Smooth muscle cell (in vitro differentiated cells): Measurements from ENCODE around the gene SRGAP1. TPM values are rescaled to one million over a fixed set of nuclear protein-coding genes. Genes with fewer than 3 reads are reported as not detected.

Experiments used
- DNase-seq: peaks from one replicate; lab custom pipeline; 2025; ENCODE audit not compliant: unreplicated experiment; lab: John Stamatoyannopoulos, UW
- H2AFZ ChIP-seq: fragments of 200-600 bp; sonication (generic); 2 replicates; pipeline ENCODE4 v1.6.0; 2016; ENCODE audit warnings: antibody characterized with exemption, low read depth, mild to moderate bottlenecking
- H3F3A ChIP-seq: fragments of 200-600 bp; sonication (generic); 2 replicates; pipeline ENCODE4 v1.6.0; 2017; ENCODE audit warnings: antibody characterized with exemption, low read depth
- H3K27ac ChIP-seq: fragments of 200-600 bp; sonication (generic); 2 replicates; pipeline ENCODE4 v1.5.1; 2016; ENCODE audit warnings: low read depth, mild to moderate bottlenecking
- H3K27me3 ChIP-seq: fragments of 200-600 bp; sonication (generic); 2 replicates; pipeline ENCODE4 v1.6.1; 2016; ENCODE audit warnings: low read depth, mild to moderate bottlenecking
- H3K36me3 ChIP-seq: fragments of 200-600 bp; sonication (generic); 2 replicates; pipeline ENCODE4 v1.5.1; 2016; ENCODE audit warnings: low read depth
- H3K4me1 ChIP-seq: fragments of 200-600 bp; sonication (generic); 2 replicates; pipeline ENCODE4 v1.5.1; 2016; ENCODE audit warnings: low read depth
- H3K4me2 ChIP-seq: fragments of 200-600 bp; sonication (generic); 2 replicates; pipeline ENCODE4 v1.6.0; 2016; ENCODE audit warnings: mild to moderate bottlenecking
- H3K4me3 ChIP-seq: fragments of 200-600 bp; sonication (generic); 2 replicates; pipeline ENCODE4 v1.5.1; 2016; ENCODE audit warnings: mild to moderate bottlenecking
- H3K79me2 ChIP-seq: fragments of 200-600 bp; sonication (generic); 2 replicates; pipeline ENCODE4 v1.6.0; 2016; ENCODE audit warnings: low read depth, mild to moderate bottlenecking
- H3K9ac ChIP-seq: fragments of 200-600 bp; sonication (generic); 2 replicates; pipeline ENCODE4 v1.6.0; 2016; ENCODE audit warnings: low read depth
- H3K9me3 ChIP-seq: fragments of 200-600 bp; sonication (generic); replicated peaks from 2 replicates; pipeline ENCODE4 v1.5.1; 2016; ENCODE audit warnings: low read depth
- H4K20me1 ChIP-seq: fragments of 200-600 bp; sonication (generic); 2 replicates; pipeline ENCODE4 v1.6.0; 2016; ENCODE audit warnings: low read depth
- WGBS: methylation state at CpG from one replicate; pipeline ENCODE4 v1.1.7; 2016; ENCODE audit warnings: low lambda C conversion rate; 5-methylcytosine and 5-hydroxymethylcytosine counted together
- polyA plus RNA-seq: library from polyadenylated mRNA; unstranded; fragments of >200 nt; fragmentation: Nextera tagmentation; extraction: Ambion mirVana; gene quantifications from 2 replicates; pipeline ENCODE4 v1.2.1, GENCODE V29; 2016
- total RNA-seq: library from RNA; depleted of rRNA; stranded (reverse); fragments of >200 nt; gene quantifications from 2 replicates; pipeline ENCODE4 v1.2.3, GENCODE V29; 2014
- TF ChIP-seq, protein P1 (sequence below): fragments of 200-600 bp; sonication (generic); IDR thresholded peaks from 2 replicates; pipeline ENCODE4 v1.5.1; 2017; ENCODE audit warnings: borderline replicate concordance, mild to moderate bottlenecking, antibody characterized with exemption; ENCODE audit not compliant: insufficient read depth, poor library complexity, severe bottlenecking

Gene SRGAP1
- total and polyA plus RNA-seq, 2 experiments from 2014 or later: 4.0 to 5.9 TPM

DNA sequence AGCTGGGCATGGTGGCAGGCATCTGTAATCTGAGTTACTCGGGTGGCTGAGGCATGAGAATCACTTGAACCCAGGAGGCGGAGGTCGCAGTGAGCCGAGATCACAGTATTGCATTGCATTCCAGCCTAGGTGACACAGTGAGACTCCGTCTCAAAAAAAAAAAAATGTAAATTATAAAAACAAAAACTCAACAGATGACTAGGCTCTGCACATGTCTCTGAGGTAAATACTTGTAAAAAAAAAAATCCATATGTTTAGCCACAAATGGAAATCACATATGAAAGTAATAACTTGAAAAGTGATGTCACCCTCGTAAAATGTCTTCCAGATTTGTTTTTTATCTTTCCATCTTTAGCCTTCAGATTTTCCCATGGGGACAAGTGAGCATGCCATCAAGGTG lies 292.6 kb downstream of the SRGAP1 start:
- no peaks in the 10 kb centered on the region for H3K36me3 ChIP-seq
- WGBS: 82% methylated on average over 6 of the region's 6 CpGs
- H4K20me1 ChIP-seq: no peaks in the 10 kb centered on the region
- no peak overlapping the region for H2AFZ ChIP-seq
- no peak overlapping the region for H3K27ac ChIP-seq
- no peaks in the 10 kb centered on the region for H3K4me1 ChIP-seq
- no peak overlapping the region for H3K4me2 ChIP-seq
- H3K9me3 ChIP-seq: peaks cover 5% of the 10 kb centered on the region
- H3K9ac ChIP-seq: no peak overlapping the region
- TF ChIP-seq, protein P1, sequence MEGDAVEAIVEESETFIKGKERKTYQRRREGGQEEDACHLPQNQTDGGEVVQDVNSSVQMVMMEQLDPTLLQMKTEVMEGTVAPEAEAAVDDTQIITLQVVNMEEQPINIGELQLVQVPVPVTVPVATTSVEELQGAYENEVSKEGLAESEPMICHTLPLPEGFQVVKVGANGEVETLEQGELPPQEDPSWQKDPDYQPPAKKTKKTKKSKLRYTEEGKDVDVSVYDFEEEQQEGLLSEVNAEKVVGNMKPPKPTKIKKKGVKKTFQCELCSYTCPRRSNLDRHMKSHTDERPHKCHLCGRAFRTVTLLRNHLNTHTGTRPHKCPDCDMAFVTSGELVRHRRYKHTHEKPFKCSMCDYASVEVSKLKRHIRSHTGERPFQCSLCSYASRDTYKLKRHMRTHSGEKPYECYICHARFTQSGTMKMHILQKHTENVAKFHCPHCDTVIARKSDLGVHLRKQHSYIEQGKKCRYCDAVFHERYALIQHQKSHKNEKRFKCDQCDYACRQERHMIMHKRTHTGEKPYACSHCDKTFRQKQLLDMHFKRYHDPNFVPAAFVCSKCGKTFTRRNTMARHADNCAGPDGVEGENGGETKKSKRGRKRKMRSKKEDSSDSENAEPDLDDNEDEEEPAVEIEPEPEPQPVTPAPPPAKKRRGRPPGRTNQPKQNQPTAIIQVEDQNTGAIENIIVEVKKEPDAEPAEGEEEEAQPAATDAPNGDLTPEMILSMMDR: no peak
- H3K79me2 ChIP-seq: no peaks in the 10 kb centered on the region
- H3K27me3 ChIP-seq: no peaks in the 10 kb centered on the region
- no peak for DNase-seq
- H3K4me3 ChIP-seq: no peak overlapping the region
- no peaks in the 10 kb centered on the region for H3F3A ChIP-seq

DNA sequence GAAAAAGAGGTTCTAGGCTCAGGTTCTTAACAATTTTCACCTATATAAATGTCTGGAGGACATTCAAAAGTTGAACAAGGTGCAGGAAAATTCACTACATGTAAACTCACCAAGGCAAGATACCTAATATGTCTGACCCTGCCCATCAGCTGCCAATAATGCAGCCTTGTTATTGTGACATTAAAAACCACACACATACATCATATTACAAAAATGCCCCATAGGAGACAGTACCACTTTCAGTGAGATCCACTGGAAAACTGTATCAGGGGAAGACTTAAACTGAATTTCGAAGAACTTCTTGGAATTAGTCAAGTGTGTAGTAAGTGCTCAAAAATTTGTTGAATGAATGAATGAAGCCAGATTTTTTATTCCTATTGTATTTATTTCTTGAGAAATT lies 294.5 kb downstream of the SRGAP1 start:
- 100% methylated on average over 1 of the region's 1 CpG for WGBS
- Histone ChIP-seq H3K79me2 (no peaks in the 10 kb centered on the region), H3K4me1 (no peaks in the 10 kb centered on the region), H3K27me3 (no peaks in the 10 kb centered on the region), H3K36me3 (peaks cover 7% of the 10 kb centered on the region), H3K27ac (no peak overlapping the region), H3K4me3 (no peak overlapping the region), H2AFZ (no peak overlapping the region), H3K4me2 (no peak overlapping the region), H3K9me3 (no peaks in the 10 kb centered on the region), H3F3A (no peaks in the 10 kb centered on the region), H3K9ac (no peak overlapping the region), H4K20me1 (no peaks in the 10 kb centered on the region)
- DNase-seq: no peak
- TF ChIP-seq, protein P1: no peak

- Histone ChIP-seq H2AFZ (no peak overlapping the region), H3K4me1 (no peaks in the 10 kb centered on the region)
Measured at GRCh38 chr12:64142382-64142781, 297.9 kb downstream of the SRGAP1 start.

GRCh38 chr12:64142784-64143183 lies 298.3 kb downstream of the SRGAP1 start:
- peaks cover 7% of the 10 kb centered on the region for H3K36me3 ChIP-seq
- no peak overlapping the region for H3K4me3 ChIP-seq
- H3F3A ChIP-seq: no peaks in the 10 kb centered on the region
- H3K4me1 ChIP-seq: no peaks in the 10 kb centered on the region
- no peaks in the 10 kb centered on the region for H4K20me1 ChIP-seq
- no peaks in the 10 kb centered on the region for H3K27me3 ChIP-seq
- TF ChIP-seq, protein P1: no peak
- no peaks in the 10 kb centered on the region for H3K9me3 ChIP-seq
- H3K27ac ChIP-seq: no peak overlapping the region
- H3K9ac ChIP-seq: no peak overlapping the region
- H2AFZ ChIP-seq: no peak overlapping the region
- no peak for DNase-seq
- H3K79me2 ChIP-seq: no peaks in the 10 kb centered on the region
- H3K4me2 ChIP-seq: no peak overlapping the region
- 94% methylated on average over 7 of the region's 7 CpGs for WGBS

More at GRCh38 chr12:64142382-64142781, 297.9 kb downstream of the SRGAP1 start:
- Histone ChIP-seq H3K36me3 (peaks cover 7% of the 10 kb centered on the region), H3K9ac (no peak overlapping the region), H3K9me3 (no peaks in the 10 kb centered on the region), H4K20me1 (no peaks in the 10 kb centered on the region), H3K4me2 (no peak overlapping the region), H3K4me3 (no peak overlapping the region), H3F3A (no peaks in the 10 kb centered on the region), H3K27ac (no peak overlapping the region), H3K27me3 (no peaks in the 10 kb centered on the region), H3K79me2 (no peaks in the 10 kb centered on the region)
- DNase-seq: no peak
- 93% methylated on average over 7 of the region's 7 CpGs for WGBS
- TF ChIP-seq, protein P1: no peak
